CD1c-positive myeloid dendritic cell (primary cell): ENCODE data around the gene C18orf63.
"Not testable (repeated sequence)": the region's sequence is repeated elsewhere in the genome, so short reads cannot be mapped to it uniquely, and the experiment has no call there.

Experiments used
- DNase-seq: peaks from one replicate; pipeline ENCODE4 v3.0.0-alpha.2; 2016; ENCODE audit errors: extremely low spot score

Gene C18orf63

DNA sequence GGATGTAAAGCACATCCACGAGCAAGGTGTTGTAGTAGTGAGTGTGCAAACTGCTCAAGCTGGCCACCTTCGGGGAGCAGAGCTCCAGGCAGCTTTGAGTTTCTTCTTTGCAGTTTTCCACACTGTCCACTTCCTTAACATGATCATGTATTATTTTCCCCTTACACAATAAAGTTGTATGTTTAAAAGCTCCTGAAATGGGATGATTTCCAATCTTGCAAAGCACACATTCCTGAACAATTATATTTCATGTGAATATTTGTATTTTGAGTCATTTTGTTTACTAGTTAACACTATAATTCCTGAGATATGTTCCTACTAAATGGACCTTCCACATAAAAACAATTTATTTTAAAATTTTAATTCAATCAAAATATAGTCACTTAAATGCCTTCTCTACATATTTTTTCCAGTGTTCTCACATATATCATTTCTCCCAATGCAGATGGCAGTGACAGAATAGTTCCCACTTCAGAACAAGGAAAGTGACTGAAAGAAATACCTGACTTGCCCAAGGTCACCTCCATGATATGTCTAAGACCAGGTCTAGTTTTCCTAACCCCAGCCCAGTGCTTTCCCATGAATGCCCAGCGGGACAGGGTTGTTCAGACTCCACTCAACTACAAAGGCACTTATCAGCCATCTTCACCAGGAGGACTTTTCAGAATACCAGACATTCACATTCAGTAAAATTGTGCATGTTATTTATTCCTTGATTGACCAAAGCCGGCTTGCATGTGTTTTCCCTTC, 29.4 kb upstream of the C18orf63 start:
- DNase-seq = no peak

- DNase-seq = no peak
These were observed 28.8 kb upstream of the C18orf63 start for GRCh38 chr18:74286856-74287255.

GRCh38 chr18:74288041-74288440, 27.6 kb upstream of the C18orf63 start:
- DNase-seq = no peak

DNA sequence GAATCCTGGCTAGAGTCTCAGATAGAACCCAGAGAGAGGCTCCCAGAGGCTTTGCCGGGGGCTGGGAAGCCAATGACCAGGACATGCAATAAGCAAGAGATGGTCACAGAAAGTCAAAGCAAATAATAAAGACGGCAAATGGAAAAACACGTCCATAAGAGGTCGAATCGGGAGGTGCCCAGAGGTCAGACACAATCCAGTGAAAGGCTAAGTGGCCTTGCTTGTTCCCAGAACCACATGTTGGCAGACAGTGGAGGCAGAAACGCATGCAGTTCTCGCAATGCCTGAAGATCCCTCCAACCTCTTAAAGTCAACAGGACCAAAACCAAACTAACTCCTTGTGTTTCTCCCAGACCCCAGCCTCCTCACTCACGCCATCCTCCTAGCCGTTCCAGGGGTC, 26.9 kb upstream of the C18orf63 start:
- no peak for DNase-seq

DNA sequence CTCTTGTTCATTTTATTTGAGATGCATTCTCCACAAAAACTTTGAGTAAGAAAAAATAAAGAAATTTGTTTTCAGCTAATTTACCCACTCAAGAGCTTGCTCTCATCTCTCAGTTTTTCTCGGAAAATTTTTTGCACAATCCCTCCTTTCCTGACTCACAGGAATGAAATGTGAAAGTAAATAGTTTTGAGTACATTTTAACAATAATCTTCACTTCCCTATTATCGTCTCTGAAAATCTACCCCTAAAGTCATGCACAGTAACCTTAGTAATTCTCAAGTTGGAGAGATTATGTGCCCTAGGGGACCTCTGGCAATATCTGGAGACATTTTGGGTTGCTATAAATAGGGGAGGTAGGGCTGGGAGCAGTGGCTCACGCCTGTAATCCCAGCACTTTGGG, 26.5 kb upstream of the C18orf63 start:
- no peak for DNase-seq

DNA sequence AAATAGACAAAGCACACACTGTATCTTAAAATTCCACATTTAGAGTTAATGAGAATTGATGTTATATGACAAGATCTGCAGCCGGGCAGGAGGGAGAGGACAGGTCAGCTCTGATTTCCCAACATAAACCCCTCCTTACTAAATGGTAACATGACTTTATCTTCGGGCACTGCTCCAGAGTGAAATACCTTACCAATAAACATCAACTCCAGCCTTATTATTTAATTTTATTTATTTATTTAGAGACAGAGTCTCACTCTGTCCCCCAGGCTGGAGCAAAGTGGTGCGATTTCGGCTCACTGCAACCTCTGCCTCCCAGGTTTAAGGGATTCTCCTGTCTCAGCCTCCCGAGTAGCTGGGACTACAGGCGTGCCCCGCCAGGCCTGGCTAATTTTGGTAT, 25.6 kb upstream of the C18orf63 start:
- DNase-seq = no peak

GRCh38 chr18:74290794-74291471, 24.7 kb upstream of the C18orf63 start:
- DNase-seq = no peak

- DNase-seq = no peak
These were observed 24.2 kb upstream of the C18orf63 start for GRCh38 chr18:74291472-74291770.

GRCh38 chr18:74291771-74292540, 23.7 kb upstream of the C18orf63 start, which contains the start of gene CYB5A:
TSS of gene CYB5A (minus strand) at chr18:74291963. CDS start at chr18:74291875, 88 bp downstream.
- peak; percentile 99 for DNase-seq

DNA sequence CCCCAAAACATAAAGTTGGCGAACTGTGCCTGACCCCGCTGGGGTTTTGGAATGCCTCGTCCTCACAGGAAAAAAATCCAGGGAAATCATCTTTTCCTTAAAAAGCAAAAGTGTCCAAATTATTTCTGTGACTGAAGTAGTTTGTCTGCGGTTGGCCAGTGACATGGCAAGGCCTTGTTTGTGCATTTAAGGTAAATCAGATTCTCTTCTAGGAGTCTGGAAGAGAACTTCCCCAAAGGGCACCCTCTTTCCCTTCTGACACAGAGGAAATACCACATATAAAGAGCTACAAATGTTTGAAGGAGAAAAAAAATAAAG, 23.1 kb upstream of the C18orf63 start:
- peak; percentile 7 for DNase-seq

- DNase-seq = not testable (repeated sequence)
These were observed 22.7 kb upstream of the C18orf63 start for GRCh38 chr18:74292982-74293381.

DNA sequence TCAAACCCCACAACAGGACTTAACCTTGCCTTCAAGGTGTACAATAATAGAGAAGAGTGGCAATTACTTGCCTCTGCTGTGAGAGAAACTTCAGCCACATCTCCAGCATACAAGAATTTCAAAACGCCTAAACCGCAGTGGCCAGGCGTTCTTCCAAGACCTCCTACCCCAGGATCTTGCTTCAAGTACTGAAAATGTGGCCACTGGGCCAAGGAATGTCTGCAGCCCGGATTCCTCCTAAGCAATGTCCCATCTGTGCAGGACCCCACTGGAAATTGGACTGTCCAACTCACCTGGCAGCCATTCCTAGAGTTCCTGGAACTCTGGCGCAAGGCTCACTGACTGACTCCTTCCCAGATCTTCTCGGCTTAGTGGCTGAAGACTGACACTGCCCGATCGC, 21.1 kb upstream of the C18orf63 start:
- DNase-seq = no peak

- no peak for DNase-seq
These were observed 16.5 kb upstream of the C18orf63 start for GRCh38 chr18:74299162-74299561.

DNA sequence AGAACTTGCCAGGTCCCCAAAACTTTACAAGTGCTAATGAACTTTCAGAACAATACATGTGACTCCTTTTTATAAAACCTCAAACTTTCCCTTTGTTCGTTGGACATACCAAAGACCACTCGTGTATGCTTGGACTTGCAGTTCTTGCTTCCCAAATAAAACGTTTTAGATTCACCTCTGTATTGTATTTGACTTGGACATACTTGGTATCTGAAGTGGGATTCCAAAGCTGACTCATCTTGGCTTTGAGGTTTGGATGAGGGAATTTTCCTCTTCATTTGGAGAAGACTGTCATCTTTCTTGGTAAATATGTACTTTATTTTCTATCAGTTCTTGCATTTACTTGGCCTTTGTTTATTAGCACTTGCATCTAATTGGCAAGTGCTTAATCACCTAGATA, 15.9 kb upstream of the C18orf63 start:
- DNase-seq = no peak

- DNase-seq = no peak
These were observed 12.3 kb upstream of the C18orf63 start for GRCh38 chr18:74303306-74303705.

GRCh38 chr18:74303936-74304335, 11.7 kb upstream of the C18orf63 start:
- no peak for DNase-seq

DNA sequence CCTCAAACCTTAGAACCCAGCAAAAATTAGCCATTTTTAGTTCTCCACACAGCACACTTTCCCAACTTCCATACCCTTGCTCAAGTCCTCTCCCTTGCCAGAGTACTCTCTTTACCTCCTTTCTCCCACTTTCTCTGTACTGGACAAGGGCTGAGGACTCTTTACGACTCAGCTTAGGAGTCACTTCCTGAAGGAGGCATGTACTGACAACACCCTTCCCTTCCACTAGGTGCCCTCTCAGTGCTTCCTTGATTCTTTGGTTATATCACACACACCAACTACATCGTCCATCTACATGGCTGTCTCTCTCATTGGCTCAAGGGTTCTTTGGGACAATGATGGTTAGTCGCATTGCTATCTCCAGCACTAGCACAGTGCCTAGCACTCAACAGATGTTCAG, 5.2 kb upstream of the C18orf63 start:
- DNase-seq = peak; percentile 49

- no peak for DNase-seq
These were observed 4.6 kb upstream of the C18orf63 start for GRCh38 chr18:74311000-74311399.

DNA sequence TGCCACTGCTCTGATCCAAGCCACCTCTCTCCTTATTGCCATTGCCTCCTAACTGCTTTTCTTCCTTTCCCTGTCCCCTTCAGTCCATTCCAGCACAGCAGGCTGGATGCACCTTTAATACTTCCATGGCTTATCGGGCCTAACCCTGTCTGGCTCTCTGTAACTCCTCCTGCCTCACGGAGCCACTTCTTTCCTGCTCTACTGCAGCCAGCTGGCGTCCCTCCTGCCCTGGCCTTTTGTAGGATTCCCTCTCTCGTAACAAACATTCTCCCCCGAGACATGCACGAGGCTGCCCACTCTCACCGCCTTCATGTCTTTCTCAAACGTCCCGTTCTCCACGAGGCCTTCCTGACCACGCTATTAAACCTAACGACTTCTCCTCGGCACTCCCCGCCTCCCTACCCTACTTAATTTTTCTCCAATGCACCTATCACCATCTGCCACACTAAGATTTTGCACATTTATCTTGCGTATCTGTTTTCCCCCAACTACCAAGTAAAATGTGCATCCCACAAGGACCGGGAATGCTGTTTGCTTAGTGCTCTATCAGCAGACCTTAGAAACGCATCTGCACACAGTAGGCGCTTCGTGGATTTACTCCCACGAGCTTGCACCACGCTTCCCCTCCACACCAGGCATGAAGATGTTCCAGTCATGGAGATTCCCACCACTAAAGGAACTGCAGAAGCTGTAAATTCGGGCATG, 728 bp upstream of the C18orf63 start:
- no peak for DNase-seq

- no peak for DNase-seq
These were observed 875 bp downstream of the C18orf63 start for GRCh38 chr18:74316257-74317170.

DNA sequence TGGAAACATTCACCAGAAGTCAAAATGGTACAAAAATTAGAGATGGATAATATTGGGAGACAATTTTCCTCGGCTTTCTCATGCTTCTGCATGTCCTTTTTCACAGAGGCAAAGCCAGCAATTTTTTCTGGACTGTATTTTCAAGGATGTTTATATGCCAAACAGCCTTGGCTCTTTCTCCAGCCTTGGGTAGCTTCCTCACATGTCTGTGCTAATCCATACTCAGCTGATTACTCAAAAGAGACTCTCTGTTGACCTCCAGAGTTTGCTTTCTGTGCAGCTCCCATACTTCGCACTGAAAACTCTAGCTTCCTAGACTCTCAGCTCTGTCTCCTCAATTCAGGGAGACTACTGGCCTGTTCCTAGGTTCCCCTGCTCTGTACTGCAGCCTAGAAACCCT, 10.6 kb downstream of the C18orf63 start:
- no peak for DNase-seq
